GM12891 (cell line): ENCODE measurements around the gene NMS.

ENCODE experiments used
- PAX5 ChIP-seq: IDR thresholded peaks from 2 replicates; pipeline ENCODE4 v1.6.1; 2011; ENCODE audit warnings: low read length, moderate library complexity, mild to moderate bottlenecking; ENCODE audit not compliant: insufficient read depth, severe bottlenecking
- POLR2A ChIP-seq: IDR thresholded peaks from 2 replicates; pipeline ENCODE4 v1.6.1; 2011; ENCODE audit warnings: low read depth, low read length, control low read depth
- POLR2AphosphoS5 ChIP-seq: IDR thresholded peaks from 2 replicates; pipeline ENCODE4 v1.6.1; 2011; ENCODE audit warnings: low read depth, low read length, control low read depth
- POU2F2 ChIP-seq: IDR thresholded peaks from 2 replicates; pipeline ENCODE4 v1.6.1; 2011; ENCODE audit warnings: low read depth, mild to moderate bottlenecking, control low read depth, low read length, moderate library complexity
- SPI1 ChIP-seq: IDR thresholded peaks from 2 replicates; pipeline ENCODE4 v1.6.1; 2011; ENCODE audit warnings: low read depth, low read length, control low read depth
- TAF1 ChIP-seq: IDR thresholded peaks from 2 replicates; pipeline ENCODE4 v1.6.1; 2011; ENCODE audit warnings: low read depth, low read length, control low read depth

- TF ChIP-seq POLR2A = no peak
- TF ChIP-seq POLR2AphosphoS5 = no peak
- no peak for TF ChIP-seq TAF1
- TF ChIP-seq POU2F2 = no peak
- TF ChIP-seq PAX5 = no peak
- no peak for TF ChIP-seq SPI1
Observed at GRCh38 chr2:100423631-100424030, 46.7 kb upstream of the NMS start.
